PC-3 (cell line): Measurements from ENCODE around the gene EPHB1. TPM values are rescaled to one million over a fixed set of nuclear protein-coding genes. Genes with fewer than 3 reads are reported as not detected.
A peak's percentile ranks its signal among the peaks of the same experiment; 100 is the strongest.

Experiments used
- ATAC-seq: fragments of 200-7000 bp; cut with Tn5 transposase; 2 replicates; pipeline ENCODE4 v1.9.1; 2020; ENCODE audit warnings: mild to moderate bottlenecking, moderate library complexity
- BruUV-seq: library from RNA; stranded (reverse); fragments of 400-500 nt; replicated peaks from 2 replicates; lab custom pipeline; 2021; lab: Mats Ljungman, UMichigan
- CTCF ChIA-PET: fragments of 300-600 bp; sonication (Branson Sonifier 250); formaldehyde crosslinking; loops from one replicate; lab custom pipeline; 2022; ENCODE audit warnings: antibody characterized with exemption; lab: Charles Lee
- POLR2A ChIA-PET: fragments of 300-600 bp; sonication (Branson Sonifier 250); formaldehyde crosslinking; loops from one replicate; lab custom pipeline; 2022; ENCODE audit warnings: antibody characterized with exemption; ENCODE audit not compliant: unreplicated experiment; lab: Charles Lee
- DNase-seq: peaks from one replicate; pipeline ENCODE4 v3.0.0-alpha.2; 2015
- H2AFZ ChIP-seq: fragments of 300-600 bp; sonication (generic); 2 replicates; pipeline ENCODE4 v1.6.0; 2016; ENCODE audit warnings: antibody characterized with exemption, low read length
- H3F3A ChIP-seq: fragments of 300-600 bp; sonication (generic); one replicate; pipeline ENCODE4 v1.6.0; 2017; ENCODE audit warnings: antibody characterized with exemption, low read length, control low read depth, mild to moderate bottlenecking; ENCODE audit not compliant: unreplicated experiment
- H3K27ac ChIP-seq: fragments of 300-600 bp; sonication (generic); 2 replicates; pipeline ENCODE4 v1.5.1; 2016; ENCODE audit warnings: mild to moderate bottlenecking, low read length
- H3K27me3 ChIP-seq: fragments of 300-600 bp; sonication (generic); 2 replicates; pipeline ENCODE4 v1.6.1; 2016; ENCODE audit warnings: low read length, mixed read lengths
- H3K36me3 ChIP-seq: fragments of 300-600 bp; sonication (generic); 2 replicates; pipeline ENCODE4 v1.6.1; 2016; ENCODE audit warnings: low read depth, mixed run types, low read length, mixed read lengths
- H3K4me1 ChIP-seq: fragments of 300-600 bp; sonication (generic); 2 replicates; pipeline ENCODE4 v1.5.1; 2016; ENCODE audit warnings: low read length; ENCODE audit not compliant: insufficient read depth
- H3K4me2 ChIP-seq: fragments of 300-600 bp; sonication (generic); 2 replicates; pipeline ENCODE4 v1.6.0; 2016; ENCODE audit warnings: low read length
- H3K4me3 ChIP-seq: fragments of 300-600 bp; sonication (generic); 2 replicates; pipeline ENCODE4 v1.5.1; 2016; ENCODE audit warnings: mild to moderate bottlenecking, low read length, mixed read lengths
- H3K79me2 ChIP-seq: fragments of 300-600 bp; sonication (generic); 2 replicates; pipeline ENCODE4 v1.6.1; 2017; ENCODE audit warnings: low read length, mixed read lengths
- H3K9ac ChIP-seq: fragments of 300-600 bp; sonication (generic); 2 replicates; pipeline ENCODE4 v1.6.0; 2016; ENCODE audit warnings: mild to moderate bottlenecking, low read length
- H3K9me2 ChIP-seq: fragments of 300-600 bp; sonication (generic); replicated peaks from 2 replicates; pipeline ENCODE4 v1.6.1; 2016; ENCODE audit warnings: mixed run types, low read length, mixed read lengths
- H3K9me3 ChIP-seq: fragments of 300-600 bp; sonication (generic); 2 replicates; pipeline ENCODE4 v1.6.1; 2016; ENCODE audit warnings: low read length, mixed read lengths
- H4K20me1 ChIP-seq: fragments of 300-600 bp; sonication (generic); 2 replicates; pipeline ENCODE4 v1.6.1; 2016; ENCODE audit warnings: low read length, mixed read lengths
- CTCF ChIP-seq: fragments of 300-600 bp; sonication (generic); conservative IDR thresholded peaks from 2 replicates; pipeline ENCODE4 v1.5.1; 2017; ENCODE audit warnings: antibody characterized with exemption, low read depth, mild to moderate bottlenecking, low read length
- EZH2 ChIP-seq: fragments of 300-600 bp; sonication (generic); IDR thresholded peaks from one replicate; pipeline ENCODE4 v1.6.1; 2017; ENCODE audit warnings: antibody characterized with exemption, mild to moderate bottlenecking, low read length; ENCODE audit not compliant: unreplicated experiment
- EZH2phosphoT487 ChIP-seq: fragments of 300-600 bp; sonication (generic); IDR thresholded peaks from 2 replicates; pipeline ENCODE4 v1.6.1; 2018; ENCODE audit warnings: mild to moderate bottlenecking, antibody characterized with exemption, low read length, borderline replicate concordance
- intact Hi-C: fragments of 100-400 bp; cut with micrococcal nuclease; formaldehyde crosslinking; loops from 2 replicates; pipeline ENCODE4 v1.9.0; 2023
- total RNA-seq: library from RNA; depleted of rRNA; stranded (reverse); fragments of >200 nt; gene quantifications from 2 replicates; pipeline ENCODE4 v1.2.3, GENCODE V29; 2014

EPHB1 gene
- total RNA-seq, 1 experiment from 2014 or later: 0.69 TPM

GRCh38 chr3:135191708-135192107 is 396.6 kb downstream of the EPHB1 start:
- Histone ChIP-seq H3K9me3 (no peaks in the 10 kb centered on the region), H4K20me1 (no peaks in the 10 kb centered on the region), H3K27me3 (no peaks in the 10 kb centered on the region), H3K4me3 (no peak overlapping the region), H3K4me2 (no peak overlapping the region), H3K79me2 (no peaks in the 10 kb centered on the region), H3F3A (no peaks in the 10 kb centered on the region), H2AFZ (no peak overlapping the region), H3K9me2 (no peaks in the 10 kb centered on the region), H3K27ac (no peak overlapping the region), H3K36me3 (no peaks in the 10 kb centered on the region), H3K9ac (no peak overlapping the region), H3K4me1 (peaks cover 9% of the 10 kb centered on the region)
- DNase-seq (no peak), ATAC-seq (no peak)
- ChIA-PET CTCF (no interaction called here), POLR2A (no interaction called here)
- no TSS peak for BruUV-seq
- intact Hi-C loops: no loop called here
- TF ChIP-seq EZH2 (no peak), EZH2phosphoT487 (no peak)

GRCh38 chr3:135192929-135193328 is 397.9 kb downstream of the EPHB1 start:
- Histone ChIP-seq H4K20me1 (no peaks in the 10 kb centered on the region), H2AFZ (no peak overlapping the region), H3K27ac (no peak overlapping the region), H3K4me1 (peaks cover 18% of the 10 kb centered on the region), H3K36me3 (no peaks in the 10 kb centered on the region), H3K9me2 (no peaks in the 10 kb centered on the region), H3K27me3 (no peaks in the 10 kb centered on the region), H3F3A (no peaks in the 10 kb centered on the region), H3K9ac (no peak overlapping the region), H3K4me2 (no peak overlapping the region), H3K9me3 (no peaks in the 10 kb centered on the region), H3K4me3 (no peak overlapping the region), H3K79me2 (no peaks in the 10 kb centered on the region)
- ATAC-seq (no peak), DNase-seq (peak; percentile 41)
- TF ChIP-seq CTCF: no peak
- TF ChIP-seq EZH2: no peak
- no peak for TF ChIP-seq EZH2phosphoT487
- BruUV-seq: no TSS peak
- CTCF ChIA-PET: no interaction called here
- intact Hi-C loops: no loop called here
- POLR2A ChIA-PET: no interaction called here

GRCh38 chr3:135197246-135197645 is 402.2 kb downstream of the EPHB1 start:
- no peak overlapping the region for H2AFZ ChIP-seq
- POLR2A ChIA-PET: interaction anchor here (0.6 kb wide), 1 partner anchor 1454 kb away, joined by 3 read pairs; no protein-coding TSS in a partner anchor
- H3K9me2 ChIP-seq: no peaks in the 10 kb centered on the region
- DNase-seq (peak; percentile 76), ATAC-seq (no peak)
- H3K4me3 ChIP-seq: no peak overlapping the region
- peaks cover 20% of the 10 kb centered on the region for H3K4me1 ChIP-seq
- peak overlapping the region; percentile 39; the same call in 1 of the 2 replicates for H3K4me2 ChIP-seq
- BruUV-seq: no TSS peak
- no peaks in the 10 kb centered on the region for H3K27me3 ChIP-seq
- H3K27ac ChIP-seq: peak overlapping the region; percentile 80
- intact Hi-C loops: no loop called here
- H3F3A ChIP-seq: no peaks in the 10 kb centered on the region
- CTCF ChIA-PET: no interaction called here
- H4K20me1 ChIP-seq: no peaks in the 10 kb centered on the region
- no peaks in the 10 kb centered on the region for H3K36me3 ChIP-seq
- H3K79me2 ChIP-seq: no peaks in the 10 kb centered on the region
- no peaks in the 10 kb centered on the region for H3K9me3 ChIP-seq
- H3K9ac ChIP-seq: no peak overlapping the region
- TF ChIP-seq CTCF: no peak
- no peak for TF ChIP-seq EZH2
- TF ChIP-seq EZH2phosphoT487: no peak
